H9 (cell line): ENCODE results near the gene SORCS2. TPM values are rescaled to one million over a fixed set of nuclear protein-coding genes. Genes with fewer than 3 reads are reported as not detected.

ENCODE experiments used
- DNase-seq: peaks from one replicate; pipeline ENCODE4 v3.0.0-alpha.2; 2017
- H2AFZ ChIP-seq: one replicate; pipeline ENCODE4 v1.6.1; 2013; ENCODE audit warnings: mild to moderate bottlenecking, low read length, control low read depth, moderate library complexity
- H2AK5ac ChIP-seq: 2 replicates; pipeline ENCODE4 v1.6.1; 2013; ENCODE audit warnings: low read length, control low read depth, mixed read lengths; ENCODE audit not compliant: insufficient read length
- H2BK120ac ChIP-seq: one replicate; pipeline ENCODE4 v1.6.1; 2013; ENCODE audit warnings: low read depth, mild to moderate bottlenecking, low read length, control low read depth, inconsistent platforms; ENCODE audit not compliant: poor library complexity, severe bottlenecking
- H2BK12ac ChIP-seq: 2 replicates; pipeline ENCODE4 v1.6.1; 2013; ENCODE audit warnings: low read length, control low read depth, mixed read lengths, low read depth; ENCODE audit not compliant: insufficient read length
- H2BK15ac ChIP-seq: 2 replicates; pipeline ENCODE4 v1.6.1; 2013; ENCODE audit warnings: low read depth, low read length, control low read depth
- H2BK20ac ChIP-seq: one replicate; pipeline ENCODE4 v1.6.1; 2013; ENCODE audit warnings: low read depth, mild to moderate bottlenecking, low read length, control low read depth, inconsistent platforms; ENCODE audit not compliant: poor library complexity, severe bottlenecking
- H2BK5ac ChIP-seq: 2 replicates; pipeline ENCODE4 v1.6.1; 2013; ENCODE audit warnings: low read length, control low read depth, mixed read lengths; ENCODE audit not compliant: insufficient read length
- H3K14ac ChIP-seq: 2 replicates; pipeline ENCODE4 v1.6.1; 2013; ENCODE audit warnings: low read length, control low read depth; ENCODE audit not compliant: insufficient read depth
- H3K18ac ChIP-seq: 2 replicates; pipeline ENCODE4 v1.6.1; 2013; ENCODE audit warnings: low read depth, mild to moderate bottlenecking, mixed read lengths, low read length, control low read depth; ENCODE audit not compliant: insufficient read length
- H3K23ac ChIP-seq: 2 replicates; pipeline ENCODE4 v1.6.1; 2013; ENCODE audit warnings: low read length, control low read depth, mixed read lengths, low read depth; ENCODE audit not compliant: insufficient read length
- H3K23me2 ChIP-seq: 2 replicates; pipeline ENCODE4 v1.6.1; 2013; ENCODE audit warnings: low read depth, mild to moderate bottlenecking, mixed read lengths, low read length, control low read depth; ENCODE audit not compliant: insufficient read length, poor library complexity, severe bottlenecking
- H3K27ac ChIP-seq: 2 replicates; pipeline ENCODE4 v1.5.1; 2013; ENCODE audit warnings: low read length, control low read depth, mixed read lengths, low read depth; ENCODE audit not compliant: insufficient read length
- H3K27me3 ChIP-seq: 2 replicates; pipeline ENCODE4 v1.6.1; 2013; ENCODE audit warnings: low read length, control low read depth, inconsistent platforms; ENCODE audit not compliant: insufficient read depth
- H3K4ac ChIP-seq: 2 replicates; pipeline ENCODE4 v1.6.1; 2013; ENCODE audit warnings: low read depth, mild to moderate bottlenecking, control low read depth, inconsistent platforms, low read length, moderate library complexity
- H3K4me1 ChIP-seq: 2 replicates; pipeline ENCODE4 v1.6.1; 2013; ENCODE audit warnings: low read length, control low read depth, inconsistent platforms; ENCODE audit not compliant: insufficient read depth
- H3K4me2 ChIP-seq: 2 replicates; pipeline ENCODE4 v1.6.1; 2013; ENCODE audit warnings: low read length, control low read depth, mixed read lengths; ENCODE audit not compliant: insufficient read length, insufficient read depth
- H3K56ac ChIP-seq: 2 replicates; pipeline ENCODE4 v1.6.1; 2013; ENCODE audit warnings: low read depth, mild to moderate bottlenecking, mixed read lengths, low read length, control low read depth; ENCODE audit not compliant: insufficient read length
- H3K79me1 ChIP-seq: 2 replicates; pipeline ENCODE4 v1.6.1; 2013; ENCODE audit warnings: low read depth, mild to moderate bottlenecking, moderate library complexity, low read length, control low read depth, inconsistent platforms; ENCODE audit not compliant: insufficient read depth, poor library complexity, severe bottlenecking
- H3K79me2 ChIP-seq: 2 replicates; pipeline ENCODE4 v1.6.1; 2013; ENCODE audit warnings: low read length, control low read depth, inconsistent platforms; ENCODE audit not compliant: insufficient read depth
- H3K9ac ChIP-seq: 2 replicates; pipeline ENCODE4 v1.6.1; 2013; ENCODE audit warnings: low read length, control low read depth, mixed read lengths; ENCODE audit not compliant: insufficient read length; ENCODE audit errors: extremely low read depth
- H3K9me3 ChIP-seq: one replicate; pipeline ENCODE4 v1.6.1; 2013; ENCODE audit warnings: low read depth, low read length, inconsistent platforms; ENCODE audit not compliant: control insufficient read depth
- H3T11ph ChIP-seq: one replicate; pipeline ENCODE4 v1.6.1; 2013; ENCODE audit warnings: mild to moderate bottlenecking, low read length, control low read depth, inconsistent platforms
- H4K20me1 ChIP-seq: one replicate; pipeline ENCODE4 v1.6.1; 2013; ENCODE audit not compliant: control insufficient read depth, insufficient read length, insufficient read depth
- H4K5ac ChIP-seq: 2 replicates; pipeline ENCODE4 v1.6.1; 2013; ENCODE audit warnings: low read depth, mild to moderate bottlenecking, mixed read lengths, low read length, control low read depth; ENCODE audit not compliant: insufficient read length
- H4K8ac ChIP-seq: replicated peaks from 2 replicates; pipeline ENCODE4 v1.6.1; 2013; ENCODE audit warnings: low read length, control low read depth, mixed read lengths, low read depth; ENCODE audit not compliant: insufficient read length
- H4K91ac ChIP-seq: 2 replicates; pipeline ENCODE4 v1.6.1; 2013; ENCODE audit warnings: low read depth, mild to moderate bottlenecking, moderate library complexity, mixed read lengths, low read length, control low read depth; ENCODE audit not compliant: insufficient read length
- H3K27ac Mint-ChIP-seq, 3 experiments: 2 replicates in 2 of 3; 3 replicates in 1 of 3; pipeline ENCODE4 v1.8.0; 2020 to 2021; ENCODE audit warnings: mixed read lengths in 3 of 3, mild to moderate bottlenecking in 1 of 3, moderate library complexity in 1 of 3
- H3K27me3 Mint-ChIP-seq: 2 replicates; pipeline ENCODE4 v1.8.0; 2021; ENCODE audit warnings: low read depth, mild to moderate bottlenecking, moderate library complexity, mixed read lengths
- H3K36me3 Mint-ChIP-seq, 3 experiments: 2 replicates in 2 of 3; 3 replicates in 1 of 3; pipeline ENCODE4 v1.8.0; 2020 to 2021; ENCODE audit warnings: low read depth in 3 of 3, mixed read lengths in 3 of 3; ENCODE audit not compliant: insufficient read depth in 1 of 3
- H3K4me1 Mint-ChIP-seq, 2 experiments: 2 replicates each; pipeline ENCODE4 v1.8.0; 2020; ENCODE audit warnings: mixed read lengths in 2 of 2
- H3K4me3 Mint-ChIP-seq, 2 experiments: 2 replicates in 1 of 2; 3 replicates in 1 of 2; pipeline ENCODE4 v1.8.0; 2020 to 2021; ENCODE audit warnings: mild to moderate bottlenecking in 2 of 2, mixed read lengths in 2 of 2, moderate library complexity in 1 of 2
- H3K9me3 Mint-ChIP-seq, 2 experiments: 2 replicates in 1 of 2; 3 replicates in 1 of 2; pipeline ENCODE4 v1.8.0; 2020; ENCODE audit warnings: mild to moderate bottlenecking in 2 of 2, mixed read lengths in 2 of 2, moderate library complexity in 1 of 2
- WGBS: extraction: QIAGEN DNeasy Blood & Tissue Kit; methylation state at CpG from one replicate; pipeline ENCODE4 v1.1.7; 2013; ENCODE audit warnings: missing lambda C conversion rate, low lambda C conversion rate, mixed read lengths; ENCODE audit not compliant: insufficient read length; ENCODE audit errors: extremely low coverage; 5-methylcytosine and 5-hydroxymethylcytosine counted together
- total RNA-seq: library from RNA; stranded (reverse); gene quantifications from 2 replicates; pipeline ENCODE4 v1.2.1, GENCODE V29; 2021
- TF ChIP-seq, protein P1 (sequence below): fragments of 200-600 bp; sonication (generic); conservative IDR thresholded peaks from 3 replicates; pipeline ENCODE4 v1.8.0; 2021; ENCODE audit warnings: antibody characterized with exemption, mild to moderate bottlenecking

Gene SORCS2
- total RNA-seq, 1 experiment from 2014 or later = 0.57 TPM

DNA sequence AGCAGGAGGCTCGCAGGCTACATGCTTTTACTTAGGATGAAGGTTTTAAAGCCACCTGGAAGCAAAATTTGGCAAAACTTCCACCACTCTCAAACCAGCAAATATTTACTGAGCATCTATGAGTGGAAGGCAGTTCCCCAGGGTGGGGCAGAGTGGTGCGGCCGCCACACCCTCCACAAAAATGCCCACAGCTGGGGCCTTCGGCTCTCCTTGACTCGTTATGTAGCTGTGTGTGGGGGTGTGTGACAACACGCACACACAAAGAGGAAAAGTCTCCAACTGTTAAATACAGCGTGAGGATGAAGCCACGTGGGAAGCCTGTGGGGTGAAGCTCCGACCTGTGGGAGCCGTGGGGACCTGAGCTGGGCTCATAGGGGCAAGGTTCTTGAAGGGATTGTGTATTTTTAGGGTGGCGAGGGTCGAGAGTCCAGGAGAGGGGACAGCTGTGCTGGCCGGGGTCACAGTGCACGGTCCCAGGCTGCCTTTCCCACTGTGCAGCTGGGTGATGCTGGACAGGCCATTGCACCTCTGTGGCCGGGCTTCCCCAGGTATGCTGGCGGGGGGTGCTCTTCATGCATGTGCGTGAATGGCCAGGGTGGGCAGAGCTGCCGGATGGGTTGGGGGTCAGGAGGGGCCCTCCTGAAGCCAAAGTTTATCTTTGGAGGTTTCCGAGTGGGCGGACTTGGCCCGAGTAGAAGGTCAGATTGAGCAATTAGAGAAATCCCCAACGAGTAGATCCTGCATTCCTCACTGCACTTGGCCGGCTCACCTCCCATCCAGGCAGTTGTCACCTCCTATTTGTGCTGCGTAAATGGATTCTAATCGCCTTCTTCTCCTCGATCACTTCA, 25.4 kb downstream of the SORCS2 start:
- 0 out of 7 replicates have a peak overlapping the region, but pooled peaks of 1 of the 3 experiments have one; percentile 25 for H3K27ac Mint-ChIP-seq
- no peak overlapping the region for H2BK120ac ChIP-seq
- no peak for DNase-seq
- no peak overlapping the region for H3T11ph ChIP-seq
- H3K18ac ChIP-seq = no peak overlapping the region
- no peak overlapping the region for H3K23ac ChIP-seq
- H2BK15ac ChIP-seq = no peak overlapping the region
- H3K4me2 ChIP-seq = no peak overlapping the region
- H3K79me1 ChIP-seq = no peaks in the 10 kb centered on the region
- no peaks in the 10 kb centered on the region for H3K4me1 ChIP-seq
- H2AFZ ChIP-seq = no peak overlapping the region
- no CpG with 5 or more reads among the region's 26 CpGs for WGBS
- no peak overlapping the region for H2AK5ac ChIP-seq
- H3K4ac ChIP-seq = no peak overlapping the region
- no peak overlapping the region for H4K91ac ChIP-seq
- H4K5ac ChIP-seq = no peak overlapping the region
- H3K27me3 Mint-ChIP-seq = peaks cover 1% of the 10 kb centered on the region
- H3K36me3 Mint-ChIP-seq = peaks cover 0 to 9% (median 0%) of the 10 kb centered on the region in 3 experiments; a peak in 4 of 7 replicates
- no peak overlapping the region for H3K9ac ChIP-seq
- H3K4me1 Mint-ChIP-seq = no peaks in the 10 kb centered on the region
- H3K9me3 Mint-ChIP-seq = peaks cover 10 to 16% of the 10 kb centered on the region in 2 experiments; a peak in 4 of 5 replicates
- H4K8ac ChIP-seq = no peak overlapping the region
- no peaks in the 10 kb centered on the region for H3K27me3 ChIP-seq
- H3K9me3 ChIP-seq = no peaks in the 10 kb centered on the region
- no peak overlapping the region for H3K27ac ChIP-seq
- no peak overlapping the region for H3K56ac ChIP-seq
- no peak overlapping the region for H2BK20ac ChIP-seq
- TF ChIP-seq, protein P1, sequence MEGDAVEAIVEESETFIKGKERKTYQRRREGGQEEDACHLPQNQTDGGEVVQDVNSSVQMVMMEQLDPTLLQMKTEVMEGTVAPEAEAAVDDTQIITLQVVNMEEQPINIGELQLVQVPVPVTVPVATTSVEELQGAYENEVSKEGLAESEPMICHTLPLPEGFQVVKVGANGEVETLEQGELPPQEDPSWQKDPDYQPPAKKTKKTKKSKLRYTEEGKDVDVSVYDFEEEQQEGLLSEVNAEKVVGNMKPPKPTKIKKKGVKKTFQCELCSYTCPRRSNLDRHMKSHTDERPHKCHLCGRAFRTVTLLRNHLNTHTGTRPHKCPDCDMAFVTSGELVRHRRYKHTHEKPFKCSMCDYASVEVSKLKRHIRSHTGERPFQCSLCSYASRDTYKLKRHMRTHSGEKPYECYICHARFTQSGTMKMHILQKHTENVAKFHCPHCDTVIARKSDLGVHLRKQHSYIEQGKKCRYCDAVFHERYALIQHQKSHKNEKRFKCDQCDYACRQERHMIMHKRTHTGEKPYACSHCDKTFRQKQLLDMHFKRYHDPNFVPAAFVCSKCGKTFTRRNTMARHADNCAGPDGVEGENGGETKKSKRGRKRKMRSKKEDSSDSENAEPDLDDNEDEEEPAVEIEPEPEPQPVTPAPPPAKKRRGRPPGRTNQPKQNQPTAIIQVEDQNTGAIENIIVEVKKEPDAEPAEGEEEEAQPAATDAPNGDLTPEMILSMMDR = no peak
- no peak overlapping the region for H3K4me3 Mint-ChIP-seq
- H2BK12ac ChIP-seq = no peak overlapping the region
- no peak overlapping the region for H2BK5ac ChIP-seq
- no peak overlapping the region for H3K14ac ChIP-seq
- no peaks in the 10 kb centered on the region for H3K23me2 ChIP-seq
- no peaks in the 10 kb centered on the region for H4K20me1 ChIP-seq
- no peaks in the 10 kb centered on the region for H3K79me2 ChIP-seq
